Stomach smooth muscle (tissue), 2 donors: ENCODE data around the gene TRPV4.
A peak's percentile ranks its signal among the peaks of the same experiment; 100 is the strongest.

Experiments used
- H3K27ac ChIP-seq: one replicate; pipeline ENCODE4 v1.7.0; 2013; ENCODE audit warnings: mild to moderate bottlenecking, low read length, inconsistent platforms
- H3K27me3 ChIP-seq, 2 donors: one replicate each; pipeline ENCODE4 v1.7.0; 2013; ENCODE audit warnings: low read length in 2 of 2; ENCODE audit not compliant: insufficient read depth in 2 of 2, control insufficient read depth in 1 of 2
- H3K36me3 ChIP-seq, 2 donors: one replicate each; pipeline ENCODE4 v1.7.0; 2013; ENCODE audit warnings: low read length in 2 of 2; ENCODE audit not compliant: control insufficient read depth in 2 of 2, insufficient read depth in 2 of 2
- H3K4me1 ChIP-seq: one replicate; pipeline ENCODE4 v1.7.0; 2013; ENCODE audit warnings: low read length; ENCODE audit not compliant: control insufficient read depth, insufficient read depth
- H3K4me3 ChIP-seq, 2 donors: one replicate each; pipeline ENCODE4 v1.7.0; 2013; ENCODE audit warnings: low read length in 2 of 2
- H3K9ac ChIP-seq, 2 donors: one replicate each; pipeline ENCODE4 v1.7.0; 2013; ENCODE audit warnings: low read length in 2 of 2, mild to moderate bottlenecking in 1 of 2
- H3K9me3 ChIP-seq, 2 donors: one replicate each; pipeline ENCODE4 v1.7.0; 2013; ENCODE audit warnings: low read length in 2 of 2; ENCODE audit not compliant: control insufficient read depth in 2 of 2
- donor health status: healthy.
- donor health status: Pancreatic carcinoma.

TRPV4 gene

GRCh38 chr12:109777544-109777943 lies 55.7 kb downstream of the TRPV4 start:
- H3K27me3 ChIP-seq, result peaks cover 2 to 7% of the 10 kb centered on the region in 2 donors
- peaks cover 9% of the 10 kb centered on the region for H3K4me1 ChIP-seq
- no peak overlapping the region for H3K27ac ChIP-seq
- no peak overlapping the region for H3K4me3 ChIP-seq
- peaks cover 4 to 5% of the 10 kb centered on the region in 2 donors for H3K9me3 ChIP-seq
- H3K9ac ChIP-seq, result no peak overlapping the region
- no peaks in the 10 kb centered on the region for H3K36me3 ChIP-seq

- H3K4me1 ChIP-seq, result peaks cover 9% of the 10 kb centered on the region
- no peak overlapping the region for H3K4me3 ChIP-seq
- H3K27ac ChIP-seq, result no peak overlapping the region
- no peak overlapping the region for H3K9ac ChIP-seq
- H3K36me3 ChIP-seq, result no peaks in the 10 kb centered on the region
- peaks cover 4 to 5% of the 10 kb centered on the region in 2 donors for H3K9me3 ChIP-seq
- peaks cover 2 to 7% of the 10 kb centered on the region in 2 donors for H3K27me3 ChIP-seq
Measured at GRCh38 chr12:109776624-109777023, 56.6 kb downstream of the TRPV4 start.

GRCh38 chr12:109775172-109775881 lies 57.9 kb downstream of the TRPV4 start:
- Histone ChIP-seq H3K36me3 (no peaks in the 10 kb centered on the region), H3K27ac (no peak overlapping the region), H3K4me3 (no peak overlapping the region), H3K9ac (no peak overlapping the region), H3K4me1 (peaks cover 9% of the 10 kb centered on the region), H3K27me3 (peaks cover 2 to 7% of the 10 kb centered on the region in 2 donors), H3K9me3 (peaks cover 4 to 5% of the 10 kb centered on the region in 2 donors)

- Histone ChIP-seq H3K9me3 (no peaks in the 10 kb centered on the region), H3K27ac (no peak overlapping the region), H3K4me3 (peak overlapping the region in 1 of 2 donors; percentile 35), H3K36me3 (no peaks in the 10 kb centered on the region), H3K27me3 (peaks cover 2 to 7% of the 10 kb centered on the region in 2 donors), H3K9ac (no peak overlapping the region), H3K4me1 (peaks cover 9% of the 10 kb centered on the region)
Measured at GRCh38 chr12:109773384-109774011, 59.7 kb downstream of the TRPV4 start.

GRCh38 chr12:109772622-109773321 lies 60.4 kb downstream of the TRPV4 start:
- Histone ChIP-seq H3K36me3 (no peaks in the 10 kb centered on the region), H3K27ac (no peak overlapping the region), H3K9me3 (no peaks in the 10 kb centered on the region), H3K27me3 (peaks cover 2 to 7% of the 10 kb centered on the region in 2 donors), H3K4me1 (peaks cover 9% of the 10 kb centered on the region), H3K9ac (no peak overlapping the region), H3K4me3 (peak overlapping the region in 1 of 2 donors; percentile 35)

- no peaks in the 10 kb centered on the region for H3K9me3 ChIP-seq
- no peak overlapping the region for H3K27ac ChIP-seq
- H3K36me3 ChIP-seq, result no peaks in the 10 kb centered on the region
- H3K4me1 ChIP-seq, result peaks cover 9% of the 10 kb centered on the region
- H3K4me3 ChIP-seq, result no peak overlapping the region
- peaks cover 2 to 7% of the 10 kb centered on the region in 2 donors for H3K27me3 ChIP-seq
- no peak overlapping the region for H3K9ac ChIP-seq
Measured at GRCh38 chr12:109771746-109772621, 61.2 kb downstream of the TRPV4 start.

GRCh38 chr12:109770861-109771670 lies 62.1 kb downstream of the TRPV4 start:
- peaks cover 2 to 7% of the 10 kb centered on the region in 2 donors for H3K27me3 ChIP-seq
- no peak overlapping the region for H3K9ac ChIP-seq
- no peak overlapping the region for H3K27ac ChIP-seq
- H3K4me3 ChIP-seq, result no peak overlapping the region
- no peaks in the 10 kb centered on the region for H3K36me3 ChIP-seq
- H3K4me1 ChIP-seq, result peaks cover 9% of the 10 kb centered on the region
- H3K9me3 ChIP-seq, result no peaks in the 10 kb centered on the region

- Histone ChIP-seq H3K36me3 (no peaks in the 10 kb centered on the region), H3K9me3 (no peaks in the 10 kb centered on the region), H3K9ac (no peak overlapping the region), H3K27me3 (peaks cover 2 to 10% of the 10 kb centered on the region in 2 donors), H3K27ac (no peak overlapping the region), H3K4me3 (no peak overlapping the region), H3K4me1 (peaks cover 9% of the 10 kb centered on the region)
Measured at GRCh38 chr12:109770104-109770860, 62.9 kb downstream of the TRPV4 start.

- H3K27me3 ChIP-seq, result peaks cover 0 to 5% of the 10 kb centered on the region in 2 donors
- no peaks in the 10 kb centered on the region for H3K36me3 ChIP-seq
- H3K4me1 ChIP-seq, result peaks cover 9% of the 10 kb centered on the region
- no peak overlapping the region for H3K9ac ChIP-seq
- no peak overlapping the region for H3K27ac ChIP-seq
- no peaks in the 10 kb centered on the region for H3K9me3 ChIP-seq
- H3K4me3 ChIP-seq, result no peak overlapping the region
Measured at GRCh38 chr12:109768901-109769670, 64.1 kb downstream of the TRPV4 start.
